OCI-LY1 (cell line): ENCODE results near the gene CDYL2.

Experiments
- H2AFZ ChIP-seq: fragments of 200-600 bp; sonication (generic), shearing (Covaris generic); 2 replicates; pipeline ENCODE4 v1.6.0; 2014; ENCODE audit warnings: antibody characterized with exemption, mild to moderate bottlenecking, low read length
- H3F3A ChIP-seq: fragments of 200-600 bp; sonication (generic), shearing (Covaris generic); 2 replicates; pipeline ENCODE4 v1.6.0; 2014; ENCODE audit warnings: mild to moderate bottlenecking, antibody characterized with exemption, low read length, moderate library complexity; ENCODE audit not compliant: insufficient read depth
- H3K27ac ChIP-seq: fragments of 200-600 bp; sonication (generic); 2 replicates; pipeline ENCODE4 v1.5.1; 2014; ENCODE audit warnings: low read length, mixed run types, mild to moderate bottlenecking, low read depth; ENCODE audit not compliant: poor library complexity, severe bottlenecking
- H3K27me3 ChIP-seq: fragments of 200-600 bp; sonication (generic); 2 replicates; pipeline ENCODE4 v1.6.0; 2014; ENCODE audit warnings: antibody characterized with exemption, mild to moderate bottlenecking, low read length, moderate library complexity; ENCODE audit not compliant: insufficient read depth
- H3K36me3 ChIP-seq: fragments of 200-600 bp; sonication (generic); 2 replicates; pipeline ENCODE4 v1.6.1; 2014; ENCODE audit warnings: mild to moderate bottlenecking, antibody characterized with exemption, low read length, moderate library complexity, mixed read lengths; ENCODE audit not compliant: insufficient read depth
- H3K4me1 ChIP-seq: fragments of 200-600 bp; sonication (generic); 2 replicates; pipeline ENCODE4 v1.5.1; 2014; ENCODE audit warnings: mild to moderate bottlenecking, low read length, moderate library complexity; ENCODE audit not compliant: insufficient read depth, severe bottlenecking
- H3K4me2 ChIP-seq: fragments of 200-600 bp; sonication (generic), shearing (Covaris generic); 2 replicates; pipeline ENCODE4 v1.6.1; 2014; ENCODE audit warnings: low read length
- H3K4me3 ChIP-seq: fragments of 200-600 bp; sonication (generic); 2 replicates; pipeline ENCODE4 v1.5.1; 2014; ENCODE audit warnings: low read length, low read depth, mild to moderate bottlenecking, mixed read lengths; ENCODE audit not compliant: poor library complexity, severe bottlenecking
- H3K79me2 ChIP-seq: fragments of 200-600 bp; shearing (Covaris generic); 2 replicates; pipeline ENCODE4 v1.6.1; 2016; ENCODE audit warnings: mixed run types, low read length, mixed read lengths; ENCODE audit not compliant: insufficient read depth
- H3K9ac ChIP-seq: fragments of 200-600 bp; sonication (generic), shearing (Covaris generic); 2 replicates; pipeline ENCODE4 v1.6.1; 2014; ENCODE audit warnings: mild to moderate bottlenecking, low read length, mixed read lengths
- H3K9me2 ChIP-seq: fragments of 200-600 bp; sonication (generic), shearing (Covaris generic); 2 replicates; pipeline ENCODE4 v1.6.1; 2014; ENCODE audit warnings: low read depth, mild to moderate bottlenecking, low read length, mixed read lengths
- H3K9me3 ChIP-seq: fragments of 200-600 bp; shearing (Covaris generic); 2 replicates; pipeline ENCODE4 v1.6.1; 2014; ENCODE audit warnings: low read length, mixed read lengths
- H4K20me1 ChIP-seq: fragments of 200-600 bp; sonication (generic), shearing (Covaris generic); 2 replicates; pipeline ENCODE4 v1.6.0; 2016; ENCODE audit warnings: mild to moderate bottlenecking, low read length; ENCODE audit not compliant: insufficient read depth
- CTCF ChIP-seq: fragments of 200-600 bp; sonication (generic), shearing (Covaris generic); IDR thresholded peaks from 2 replicates; pipeline ENCODE4 v1.5.1; 2017; ENCODE audit warnings: mild to moderate bottlenecking, antibody characterized with exemption, low read length, moderate library complexity, mixed read lengths
- EZH2 ChIP-seq: fragments of 200-600 bp; sonication (generic), shearing (Covaris generic); IDR thresholded peaks from 2 replicates; pipeline ENCODE4 v1.8.0; 2017; ENCODE audit warnings: borderline replicate concordance, mixed run types, mild to moderate bottlenecking, antibody characterized with exemption, low read length, moderate library complexity, mixed read lengths

CDYL2 gene

GRCh38 chr16:80610481-80611156 lies 193.8 kb downstream of the CDYL2 start:
- H4K20me1 ChIP-seq, result no peaks in the 10 kb centered on the region
- TF ChIP-seq EZH2 (no peak), CTCF (no peak)
- no peak overlapping the region for H3K4me2 ChIP-seq

GRCh38 chr16:80608946-80609345 lies 195.5 kb downstream of the CDYL2 start:
- Histone ChIP-seq H3K27ac (no peak overlapping the region), H3F3A (no peaks in the 10 kb centered on the region), H3K27me3 (no peaks in the 10 kb centered on the region), H3K36me3 (no peaks in the 10 kb centered on the region), H3K4me3 (no peak overlapping the region), H3K9ac (no peak overlapping the region), H3K4me1 (no peaks in the 10 kb centered on the region), H3K79me2 (no peaks in the 10 kb centered on the region), H2AFZ (no peak overlapping the region), H3K9me3 (no peaks in the 10 kb centered on the region), H4K20me1 (no peaks in the 10 kb centered on the region), H3K4me2 (no peak overlapping the region), H3K9me2 (no peaks in the 10 kb centered on the region)
- TF ChIP-seq EZH2, result no peak
- no peak for TF ChIP-seq CTCF

More at GRCh38 chr16:80610481-80611156, 193.8 kb downstream of the CDYL2 start:
- H3K9me3 ChIP-seq, result no peaks in the 10 kb centered on the region
- H3K9me2 ChIP-seq, result no peaks in the 10 kb centered on the region
- H2AFZ ChIP-seq, result no peak overlapping the region
- H3K79me2 ChIP-seq, result no peaks in the 10 kb centered on the region
- no peaks in the 10 kb centered on the region for H3F3A ChIP-seq
- H3K9ac ChIP-seq, result no peak overlapping the region
- H3K27me3 ChIP-seq, result no peaks in the 10 kb centered on the region
- H3K4me1 ChIP-seq, result no peaks in the 10 kb centered on the region
- H3K36me3 ChIP-seq, result no peaks in the 10 kb centered on the region
- H3K27ac ChIP-seq, result no peak overlapping the region
- H3K4me3 ChIP-seq, result no peak overlapping the region

GRCh38 chr16:80607204-80607603 lies 197.2 kb downstream of the CDYL2 start:
- Histone ChIP-seq H3K27ac (no peak overlapping the region), H3K4me2 (no peak overlapping the region), H3F3A (no peaks in the 10 kb centered on the region), H3K79me2 (no peaks in the 10 kb centered on the region), H3K4me1 (no peaks in the 10 kb centered on the region), H3K9me2 (no peaks in the 10 kb centered on the region), H3K4me3 (no peak overlapping the region), H3K9ac (no peak overlapping the region), H3K9me3 (no peaks in the 10 kb centered on the region), H2AFZ (no peak overlapping the region), H3K36me3 (no peaks in the 10 kb centered on the region), H4K20me1 (no peaks in the 10 kb centered on the region), H3K27me3 (no peaks in the 10 kb centered on the region)
- TF ChIP-seq EZH2 (no peak), CTCF (no peak)
